ENCODE measurements around the gene GPR31. TPM values are rescaled to one million over a fixed set of nuclear protein-coding genes. Genes with fewer than 3 reads are reported as not detected.
A peak's percentile ranks its signal among the peaks of the same experiment; 100 is the strongest.

The GPR31 gene
- total and polyA plus RNA-seq, 9 of the 15 experiments (the other 6 are each of a cell fraction or from before 2014, with no cell fraction given): not detected

GRCh38 chr6:167119670-167120582 lies 37.9 kb downstream of the GPR31 start (continued):
- TF ChIP-seq MCM3 (IDR thresholded peaks at IDR 0.05): no peak
- TF ChIP-seq ZC3H11A (IDR thresholded peaks at IDR 0.05; ENCODE audit: low read depth, low read length): no peak
- no peak for TF ChIP-seq CBX2 (IDR thresholded peaks at IDR 0.05; ENCODE audit: insufficient read depth, low read length, poor library complexity, severe bottlenecking)
- peak; percentile 78; the same call in 1 of the 2 replicates for TF ChIP-seq CBX5 (IDR thresholded peaks at IDR 0.05; ENCODE audit: borderline replicate concordance, low read depth)
- no peak for TF ChIP-seq COPS2 (conservative IDR thresholded peaks at IDR 0.05)
- TF ChIP-seq ZNF280A (IDR thresholded peaks at IDR 0.05; ENCODE audit: low read depth, partially characterized antibody): peak; percentile 67
- TF ChIP-seq E2F4 (CRISPR knock-in tag; IDR thresholded peaks at IDR 0.05; ENCODE audit: low read depth): no peak
- TF ChIP-seq PML (IDR thresholded peaks at IDR 0.05; ENCODE audit: low read length): no peak
- TF ChIP-seq SOX6 (IDR thresholded peaks at IDR 0.05): no peak
- TF ChIP-seq ZKSCAN3 (CRISPR knock-in tag; IDR thresholded peaks at IDR 0.05): no peak
- TF ChIP-seq ZNF121 (CRISPR knock-in tag; conservative IDR thresholded peaks at IDR 0.05): no peak
- no peak for TF ChIP-seq CHD1 (IDR thresholded peaks at IDR 0.05; ENCODE audit: low read length)
- TF ChIP-seq ZNF174 (CRISPR knock-in tag; IDR thresholded peaks at IDR 0.05): no peak
- TF ChIP-seq MXD1 (CRISPR knock-in tag; IDR thresholded peaks at IDR 0.05; ENCODE audit: borderline replicate concordance, poor library complexity, severe bottlenecking): no peak
- no peak for TF ChIP-seq ZNF707 (CRISPR knock-in tag; conservative IDR thresholded peaks at IDR 0.05)
- no peak for TF ChIP-seq RBM39 (optimal IDR thresholded peaks at IDR 0.05; ENCODE audit: low read depth, low read length)
- TF ChIP-seq CCAR2 (IDR thresholded peaks at IDR 0.05; ENCODE audit: low read depth, low read length): no peak
- 0 out of 2 replicates have a peak, but pooled peaks have one; percentile 46 for TF ChIP-seq TRIM28 (IDR thresholded peaks at IDR 0.05)
- TF ChIP-seq RBM22 (IDR thresholded peaks at IDR 0.05; ENCODE audit: low read depth, low read length, poor library complexity, severe bottlenecking): no peak
- peak; percentile 48 to 67 (median 49) for TF ChIP-seq CTCF (IDR thresholded peaks at IDR 0.05 in 2 of 3, conservative IDR thresholded peaks at IDR 0.05 in 1 of 3; ENCODE audit: insufficient read depth in 2 of 3, low read depth in 1 of 3, low read length in 3 of 3)
- TF ChIP-seq XRCC4 (IDR thresholded peaks at IDR 0.05; ENCODE audit: extremely low read depth, insufficient read depth, insufficient read length): no peak
- TF ChIP-seq CBX3 (IDR thresholded peaks at IDR 0.05; ENCODE audit: borderline replicate concordance in 1 of 2, low read length in 2 of 2): peak in 1 of 2 experiments; percentile 93; a peak in 2 of 3 replicates

Measured in K562 (cell line).